Measurements from ENCODE around the gene PDCD7.
"Not testable (repeated sequence)": the region's sequence is repeated elsewhere in the genome, so short reads cannot be mapped to it uniquely, and the experiment has no call there.

Gene PDCD7

GRCh38 chr15:65101891-65102708, 31.5 kb downstream of the PDCD7 start:
- H3K9ac ChIP-seq (ENCODE audit: low read depth, low read length) = peak overlapping the region; percentile 56; the same call in 1 of the 2 replicates
- H3K36me3 ChIP-seq (ENCODE audit: insufficient read depth, low read length) = no peaks in the 10 kb centered on the region; the same call in 1 of the 2 replicates
- peaks cover 2% of the 10 kb centered on the region; the same call in 1 of the 2 replicates for H3K4me1 ChIP-seq (ENCODE audit: insufficient read depth, low read length)
- no peaks in the 10 kb centered on the region for H3K9me3 ChIP-seq (ENCODE audit: control insufficient read depth, insufficient read depth, low read length)

- peak overlapping the region; percentile 54; the same call in 1 of the 2 replicates for H3K9ac ChIP-seq (ENCODE audit: low read depth, low read length)
- H3K36me3 ChIP-seq (ENCODE audit: insufficient read depth, low read length) = no peaks in the 10 kb centered on the region; the same call in 1 of the 2 replicates
- no peaks in the 10 kb centered on the region for H3K9me3 ChIP-seq (ENCODE audit: control insufficient read depth, insufficient read depth, low read length)
- peaks cover 5% of the 10 kb centered on the region; the same call in 1 of the 2 replicates for H3K4me1 ChIP-seq (ENCODE audit: insufficient read depth, low read length)
Observed at GRCh38 chr15:65101411-65101890, 32.2 kb downstream of the PDCD7 start.

GRCh38 chr15:65100442-65100841, 33.2 kb downstream of the PDCD7 start:
- no peaks in the 10 kb centered on the region; the same call in 1 of the 2 replicates for H3K36me3 ChIP-seq (ENCODE audit: insufficient read depth, low read length)
- H3K9me3 ChIP-seq (ENCODE audit: control insufficient read depth, insufficient read depth, low read length) = no peaks in the 10 kb centered on the region
- H3K4me1 ChIP-seq (ENCODE audit: insufficient read depth, low read length) = peaks cover 5% of the 10 kb centered on the region; the same call in 1 of the 2 replicates
- no peak overlapping the region for H3K9ac ChIP-seq (ENCODE audit: low read depth, low read length)

- not testable (repeated sequence) for H3K9ac ChIP-seq (ENCODE audit: low read depth, low read length); H3K36me3 ChIP-seq (ENCODE audit: insufficient read depth, low read length)
Observed at GRCh38 chr15:65099801-65100200, 33.8 kb downstream of the PDCD7 start.

GRCh38 chr15:65099336-65099735, 34.3 kb downstream of the PDCD7 start:
- Histone ChIP-seq H3K9me3 (ENCODE audit: control insufficient read depth, insufficient read depth, low read length) (no peaks in the 10 kb centered on the region), H3K9ac (ENCODE audit: low read depth, low read length) (no peak overlapping the region), H3K36me3 (ENCODE audit: insufficient read depth, low read length) (no peaks in the 10 kb centered on the region; the same call in 1 of the 2 replicates), H3K4me1 (ENCODE audit: insufficient read depth, low read length) (peaks cover 5% of the 10 kb centered on the region; the same call in 1 of the 2 replicates)

More at GRCh38 chr15:65099801-65100200, 33.8 kb downstream of the PDCD7 start:
- not testable (repeated sequence) for H3K9me3 ChIP-seq (ENCODE audit: control insufficient read depth, insufficient read depth, low read length); H3K4me1 ChIP-seq (ENCODE audit: insufficient read depth, low read length)

- H3K9ac ChIP-seq (ENCODE audit: low read depth, low read length) = no peak overlapping the region
- no peaks in the 10 kb centered on the region; the same call in 1 of the 2 replicates for H3K36me3 ChIP-seq (ENCODE audit: insufficient read depth, low read length)
Observed at GRCh38 chr15:65097651-65098263, 35.9 kb downstream of the PDCD7 start.

GRCh38 chr15:65096481-65097385, 36.9 kb downstream of the PDCD7 start:
- Histone ChIP-seq H3K4me1 (ENCODE audit: insufficient read depth, low read length) (peaks cover 5% of the 10 kb centered on the region; the same call in 1 of the 2 replicates), H3K9me3 (ENCODE audit: control insufficient read depth, insufficient read depth, low read length) (no peaks in the 10 kb centered on the region), H3K9ac (ENCODE audit: low read depth, low read length) (no peak overlapping the region), H3K36me3 (ENCODE audit: insufficient read depth, low read length) (no peaks in the 10 kb centered on the region; the same call in 1 of the 2 replicates)

More at GRCh38 chr15:65097651-65098263, 35.9 kb downstream of the PDCD7 start:
- Histone ChIP-seq H3K4me1 (ENCODE audit: insufficient read depth, low read length) (peaks cover 5% of the 10 kb centered on the region; the same call in 1 of the 2 replicates), H3K9me3 (ENCODE audit: control insufficient read depth, insufficient read depth, low read length) (no peaks in the 10 kb centered on the region)

GRCh38 chr15:65095747-65096104, 37.9 kb downstream of the PDCD7 start:
- Histone ChIP-seq H3K9me3 (ENCODE audit: control insufficient read depth, insufficient read depth, low read length) (no peaks in the 10 kb centered on the region), H3K4me1 (ENCODE audit: insufficient read depth, low read length) (peaks cover 5% of the 10 kb centered on the region; the same call in 1 of the 2 replicates), H3K9ac (ENCODE audit: low read depth, low read length) (no peak overlapping the region), H3K36me3 (ENCODE audit: insufficient read depth, low read length) (no peaks in the 10 kb centered on the region; the same call in 1 of the 2 replicates)

- H3K4me1 ChIP-seq (ENCODE audit: insufficient read depth, low read length) = peaks cover 5% of the 10 kb centered on the region; the same call in 1 of the 2 replicates
- H3K9me3 ChIP-seq (ENCODE audit: control insufficient read depth, insufficient read depth, low read length) = no peaks in the 10 kb centered on the region
- no peaks in the 10 kb centered on the region; the same call in 1 of the 2 replicates for H3K36me3 ChIP-seq (ENCODE audit: insufficient read depth, low read length)
- H3K9ac ChIP-seq (ENCODE audit: low read depth, low read length) = no peak overlapping the region
Observed at GRCh38 chr15:65095011-65095746, 38.4 kb downstream of the PDCD7 start.

- H3K9ac ChIP-seq (ENCODE audit: low read depth, low read length) = no peak overlapping the region
- H3K9me3 ChIP-seq (ENCODE audit: control insufficient read depth, insufficient read depth, low read length) = no peaks in the 10 kb centered on the region
- no peaks in the 10 kb centered on the region; the same call in 1 of the 2 replicates for H3K36me3 ChIP-seq (ENCODE audit: insufficient read depth, low read length)
- H3K4me1 ChIP-seq (ENCODE audit: insufficient read depth, low read length) = peaks cover 5% of the 10 kb centered on the region; the same call in 1 of the 2 replicates
Observed at GRCh38 chr15:65094294-65094995, 39.2 kb downstream of the PDCD7 start.

- not testable (repeated sequence) for H3K4me1 ChIP-seq (ENCODE audit: insufficient read depth, low read length); H3K9ac ChIP-seq (ENCODE audit: low read depth, low read length); H3K9me3 ChIP-seq (ENCODE audit: control insufficient read depth, insufficient read depth, low read length); H3K36me3 ChIP-seq (ENCODE audit: insufficient read depth, low read length)
Observed at GRCh38 chr15:65093793-65094170, 39.8 kb downstream of the PDCD7 start.

- Histone ChIP-seq H3K4me1 (ENCODE audit: insufficient read depth, low read length) (peaks cover 5% of the 10 kb centered on the region; the same call in 1 of the 2 replicates), H3K9me3 (ENCODE audit: control insufficient read depth, insufficient read depth, low read length) (no peaks in the 10 kb centered on the region), H3K9ac (ENCODE audit: low read depth, low read length) (no peak overlapping the region), H3K36me3 (ENCODE audit: insufficient read depth, low read length) (no peaks in the 10 kb centered on the region)
Observed at GRCh38 chr15:65092911-65093792, 40.5 kb downstream of the PDCD7 start.

Data from ES-I3 (cell line).